ENCODE measurements around the gene VPS41. TPM values are rescaled to one million over a fixed set of nuclear protein-coding genes. Genes with fewer than 3 reads are reported as not detected.

Gene VPS41
- total and polyA plus RNA-seq, 4 donors, result 9.2 to 24.1 (median 16.1) TPM

- H3K9me3 ChIP-seq (ENCODE audit: control insufficient read depth in 4 of 4, low read length in 3 of 4), result peaks cover 0 to 4% (median 0%) of the 10 kb centered on the region in 4 donors
- 92% methylated on average over 4 of the region's 4 CpGs for WGBS
- TF ChIP-seq EGR1 (IDR thresholded peaks at IDR 0.05; ENCODE audit: low read depth in 2 of 2) (no peak), HNF4A (conservative IDR thresholded peaks at IDR 0.05) (no peak), TAF1 (conservative IDR thresholded peaks at IDR 0.05) (no peak), RXRA (IDR thresholded peaks at IDR 0.05) (no peak), RAD21 (IDR thresholded peaks at IDR 0.05) (peak in 1 of 2 donors; percentile 18), MAX (IDR thresholded peaks at IDR 0.05) (no peak), YY1 (IDR thresholded peaks at IDR 0.05) (no peak)
- no peak overlapping the region for H3K9ac ChIP-seq (ENCODE audit: low read depth in 1 of 2, low read length in 2 of 2)
- DNase-seq (ENCODE audit: low spot score), result no peak
- H3K4me3 ChIP-seq (ENCODE audit: low read depth in 1 of 3, low read length in 3 of 3), result no peak overlapping the region
- no peaks in the 10 kb centered on the region for H3K27me3 ChIP-seq (ENCODE audit: control insufficient read depth in 4 of 4, insufficient read depth in 4 of 4, low read length in 3 of 4)
- H3K27ac ChIP-seq (ENCODE audit: low read depth in 1 of 2, low read length in 2 of 2), result no peak overlapping the region
- peaks cover 0 to 4% (median 1%) of the 10 kb centered on the region in 4 donors for H3K36me3 ChIP-seq (ENCODE audit: control insufficient read depth in 4 of 4, insufficient read depth in 3 of 4, low read depth in 1 of 4, low read length in 3 of 4)
- H3K4me1 ChIP-seq (ENCODE audit: control insufficient read depth in 4 of 4, insufficient read depth in 4 of 4, low read length in 3 of 4), result no peaks in the 10 kb centered on the region
Observed at GRCh38 chr7:38716397-38716796, 192.6 kb downstream of the VPS41 start.

- Histone ChIP-seq H3K27me3 (ENCODE audit: control insufficient read depth in 4 of 4, insufficient read depth in 4 of 4, low read length in 3 of 4) (no peaks in the 10 kb centered on the region), H3K9ac (ENCODE audit: low read depth in 1 of 2, low read length in 2 of 2) (no peak overlapping the region), H3K4me1 (ENCODE audit: control insufficient read depth in 4 of 4, insufficient read depth in 4 of 4, low read length in 3 of 4) (no peaks in the 10 kb centered on the region), H3K27ac (ENCODE audit: low read depth in 1 of 2, low read length in 2 of 2) (no peak overlapping the region), H3K36me3 (ENCODE audit: control insufficient read depth in 4 of 4, insufficient read depth in 3 of 4, low read depth in 1 of 4, low read length in 3 of 4) (no peaks in the 10 kb centered on the region), H3K4me3 (ENCODE audit: low read depth in 1 of 3, low read length in 3 of 3) (no peak overlapping the region), H3K9me3 (ENCODE audit: control insufficient read depth in 4 of 4, low read length in 3 of 4) (no peaks in the 10 kb centered on the region)
- 79% methylated on average over 4 of the region's 4 CpGs for WGBS
- DNase-seq (ENCODE audit: low spot score), result no peak
- no peak for TF ChIP-seq CTCF (IDR thresholded peaks at IDR 0.05; ENCODE audit: low read depth, low read length, missing input control)
Observed at GRCh38 chr7:38709123-38709522, 199.9 kb downstream of the VPS41 start.

- no peak overlapping the region for H3K27ac ChIP-seq (ENCODE audit: low read depth in 1 of 2, low read length in 2 of 2)
- H3K36me3 ChIP-seq (ENCODE audit: control insufficient read depth in 4 of 4, insufficient read depth in 3 of 4, low read depth in 1 of 4, low read length in 3 of 4), result no peaks in the 10 kb centered on the region
- TF ChIP-seq FOXA2 (IDR thresholded peaks at IDR 0.05) (no peak), HNF4A (conservative IDR thresholded peaks at IDR 0.05) (no peak), SP1 (IDR thresholded peaks at IDR 0.05) (no peak), MAX (IDR thresholded peaks at IDR 0.05) (no peak), CTCF (IDR thresholded peaks at IDR 0.05; ENCODE audit: low read depth, low read length, missing input control) (no peak), TAF1 (conservative IDR thresholded peaks at IDR 0.05) (no peak), YY1 (IDR thresholded peaks at IDR 0.05) (no peak), ZBTB33 (IDR thresholded peaks at IDR 0.05) (no peak), FOXA1 (IDR thresholded peaks at IDR 0.05) (no peak), HNF4G (IDR thresholded peaks at IDR 0.05) (no peak), RXRA (IDR thresholded peaks at IDR 0.05) (no peak), REST (IDR thresholded peaks at IDR 0.05) (no peak), NR2F2 (IDR thresholded peaks at IDR 0.05) (no peak), GABPA (IDR thresholded peaks at IDR 0.05 in 1 of 2, conservative IDR thresholded peaks at IDR 0.05 in 1 of 2) (no peak)
- no peak for DNase-seq (ENCODE audit: low spot score)
- H3K9ac ChIP-seq (ENCODE audit: low read depth in 1 of 2, low read length in 2 of 2), result no peak overlapping the region
- no peaks in the 10 kb centered on the region for H3K27me3 ChIP-seq (ENCODE audit: control insufficient read depth in 4 of 4, insufficient read depth in 4 of 4, low read length in 3 of 4)
- H3K4me1 ChIP-seq (ENCODE audit: control insufficient read depth in 4 of 4, insufficient read depth in 4 of 4, low read length in 3 of 4), result no peaks in the 10 kb centered on the region
- no peak overlapping the region for H3K4me3 ChIP-seq (ENCODE audit: low read depth in 1 of 3, low read length in 3 of 3)
- H3K9me3 ChIP-seq (ENCODE audit: control insufficient read depth in 4 of 4, low read length in 3 of 4), result no peaks in the 10 kb centered on the region
Observed at GRCh38 chr7:38704751-38705150, 204.2 kb downstream of the VPS41 start.

Measured in liver (tissue), 9 donors.